Measurements from ENCODE around the gene IL20.

The IL20 gene

DNA sequence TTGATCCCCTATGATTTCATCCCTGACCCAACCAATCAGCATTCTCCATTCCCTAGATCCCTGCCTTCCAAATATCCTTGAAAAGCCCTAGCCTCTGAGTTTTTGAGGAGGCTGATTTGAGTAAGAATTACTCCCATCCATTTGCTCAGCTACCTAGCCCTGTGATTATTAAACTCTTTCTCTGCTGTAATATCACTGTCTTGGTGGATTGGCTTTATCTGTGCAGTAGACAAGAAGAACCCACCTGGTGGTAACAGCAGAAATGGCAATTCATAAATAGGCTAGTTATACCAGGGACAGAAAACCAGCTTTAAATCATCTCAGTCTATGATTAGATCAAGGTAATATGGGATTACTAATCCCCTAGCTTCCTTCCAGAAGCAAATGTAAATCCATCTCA, 13.0 kb downstream of the IL20 start:
- DNase-seq (ENCODE audit: low spot score) = no peak

DNA sequence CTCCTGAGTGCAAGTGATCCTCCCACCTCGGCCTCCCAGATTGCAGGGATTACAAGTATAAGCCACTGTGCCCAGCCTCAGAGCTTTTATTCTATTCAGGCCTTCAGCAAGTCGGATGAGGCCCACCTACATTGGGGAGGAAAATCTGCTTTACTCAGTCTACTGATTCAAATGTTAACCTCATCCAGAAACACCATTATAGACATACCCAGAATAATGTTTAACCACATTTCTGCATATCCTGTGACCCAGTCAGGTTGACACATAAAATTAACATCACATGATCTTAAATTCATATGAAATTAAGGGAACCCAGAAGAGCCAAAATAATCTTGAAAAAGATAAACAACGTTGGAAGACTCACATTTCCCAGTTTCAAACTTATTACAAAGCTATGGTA, 14.9 kb downstream of the IL20 start:
- no peak for DNase-seq (ENCODE audit: low spot score)

DNA sequence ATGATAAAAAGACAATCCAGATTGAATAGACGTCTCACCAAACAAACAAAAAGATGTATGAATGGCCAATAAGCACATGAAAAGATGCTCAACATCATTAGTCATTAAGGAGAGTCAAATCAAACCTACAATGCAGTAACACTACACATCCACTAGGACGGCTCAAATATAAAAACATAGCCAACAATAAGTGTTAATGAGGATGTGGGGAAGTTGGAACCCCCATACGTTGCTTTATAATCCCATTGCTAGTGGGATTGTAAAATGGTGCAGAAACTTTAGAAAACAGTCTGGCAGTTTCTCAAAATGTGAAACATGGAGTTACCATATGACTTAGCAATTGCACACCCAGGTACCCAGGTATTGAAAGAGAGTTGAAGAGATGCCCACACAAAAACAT, 17.1 kb downstream of the IL20 start:
- no peak for DNase-seq (ENCODE audit: low spot score)

DNA sequence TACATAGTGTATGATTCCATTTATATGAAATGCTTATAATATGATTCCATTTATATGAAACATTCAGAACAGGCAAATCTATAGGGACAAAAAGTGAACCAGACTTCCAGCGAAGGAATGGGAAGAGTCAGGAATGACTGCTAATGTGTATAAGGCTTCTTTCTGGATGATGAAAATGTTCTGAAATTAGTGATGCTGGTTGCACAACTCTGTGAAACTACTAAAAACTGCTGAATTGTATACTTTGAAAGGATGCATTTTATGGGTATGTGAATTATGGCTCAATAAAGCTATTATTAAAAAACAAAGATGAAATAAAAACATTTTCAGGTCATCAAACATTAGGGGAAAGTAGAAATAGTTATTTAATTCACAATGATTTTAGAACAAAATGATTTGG, 17.7 kb downstream of the IL20 start:
- DNase-seq (ENCODE audit: low spot score) = no peak

DNA sequence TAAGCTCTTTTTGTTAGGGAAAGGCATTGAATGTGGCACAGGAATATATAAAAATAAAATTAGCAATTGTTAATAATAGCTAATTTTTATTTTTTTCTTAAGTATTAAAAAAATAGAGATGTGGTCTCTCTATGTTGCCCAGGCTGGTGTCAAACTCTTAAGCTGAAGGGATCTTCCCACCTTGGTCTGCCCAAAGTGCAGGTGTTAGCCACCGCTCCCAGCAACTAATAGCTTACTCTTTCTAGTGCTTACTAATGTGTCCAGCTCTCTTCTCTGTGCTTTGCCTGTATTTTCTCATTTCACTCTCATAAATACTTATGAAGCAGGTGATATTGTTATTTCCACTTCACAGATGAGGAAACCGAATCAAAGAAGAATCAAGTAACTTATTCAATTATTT, 18.5 kb downstream of the IL20 start:
- no peak for DNase-seq (ENCODE audit: low spot score)

DNA sequence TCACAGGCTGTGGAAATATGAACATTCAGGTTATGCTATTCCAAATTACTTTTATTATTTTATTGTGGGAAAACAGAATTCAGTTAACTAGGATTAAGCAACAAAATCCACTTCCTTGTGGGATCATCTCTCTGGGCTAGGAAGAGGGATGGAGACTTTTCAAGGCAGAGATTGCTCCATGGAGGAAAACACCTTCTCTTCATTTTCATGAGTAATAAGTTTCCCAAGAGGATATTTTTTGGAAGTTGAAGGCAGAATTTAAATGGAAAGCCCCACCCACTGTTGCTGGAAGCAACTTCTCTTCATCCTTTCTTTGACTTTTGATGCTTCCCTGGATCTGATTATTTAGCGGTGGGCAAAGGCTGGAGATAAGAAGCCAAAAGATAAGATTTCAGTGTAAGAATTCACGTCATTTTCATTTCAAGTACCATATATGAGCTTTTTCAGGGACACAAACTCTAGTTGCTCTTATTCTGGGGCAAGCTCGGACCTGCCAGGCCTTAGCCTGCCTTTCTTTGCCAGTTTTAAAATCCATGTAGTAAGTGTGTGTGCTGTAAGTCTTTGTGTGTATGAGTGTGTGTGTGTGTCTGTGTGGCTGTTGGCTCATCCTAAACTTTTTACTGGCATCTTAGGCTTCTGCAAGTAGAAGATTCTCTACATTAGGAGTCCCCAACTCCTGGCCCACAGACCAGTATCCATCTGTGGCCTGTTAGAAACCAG, 20.1 kb downstream of the IL20 start:
- DNase-seq (ENCODE audit: low spot score) = no peak

DNA sequence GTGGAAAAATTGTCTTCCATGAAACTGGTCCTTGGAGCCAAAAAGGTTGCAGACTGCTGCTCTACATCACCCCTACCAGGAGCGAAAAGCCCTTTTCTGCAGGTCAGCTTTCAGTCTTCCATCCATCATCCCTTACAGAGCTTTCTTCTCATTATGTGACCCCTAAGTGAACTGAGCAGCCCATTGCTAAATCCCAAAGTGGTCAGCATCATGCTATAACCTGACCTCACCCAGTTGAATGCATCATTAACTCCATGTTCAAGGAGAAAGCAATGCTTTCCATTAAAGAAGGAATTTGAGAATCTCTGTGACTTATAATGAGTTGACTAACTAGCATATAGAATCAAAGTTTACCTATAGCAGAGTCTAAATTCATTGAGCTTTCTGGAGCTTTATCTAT, 21.4 kb downstream of the IL20 start:
- DNase-seq (ENCODE audit: low spot score) = no peak

DNA sequence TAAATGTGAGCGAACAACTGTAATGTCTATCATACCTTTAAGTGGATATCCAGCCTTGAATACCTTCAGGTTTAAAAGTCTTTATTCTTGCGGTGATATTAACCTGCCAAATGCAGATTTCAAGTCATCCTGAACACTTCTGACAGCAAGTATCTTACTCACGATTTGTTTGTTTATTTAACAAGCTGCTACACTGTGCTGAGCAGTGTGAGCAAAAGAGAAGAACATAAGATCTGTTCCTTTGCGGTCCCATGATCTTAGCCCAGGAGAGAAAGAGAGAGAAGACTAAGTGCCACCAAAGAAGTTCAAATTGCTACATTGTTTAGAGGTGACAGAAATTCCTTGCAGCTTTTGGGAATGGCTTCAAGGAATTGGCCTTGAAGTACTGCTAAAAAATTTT, 22.3 kb downstream of the IL20 start:
- DNase-seq (ENCODE audit: low spot score) = no peak

DNA sequence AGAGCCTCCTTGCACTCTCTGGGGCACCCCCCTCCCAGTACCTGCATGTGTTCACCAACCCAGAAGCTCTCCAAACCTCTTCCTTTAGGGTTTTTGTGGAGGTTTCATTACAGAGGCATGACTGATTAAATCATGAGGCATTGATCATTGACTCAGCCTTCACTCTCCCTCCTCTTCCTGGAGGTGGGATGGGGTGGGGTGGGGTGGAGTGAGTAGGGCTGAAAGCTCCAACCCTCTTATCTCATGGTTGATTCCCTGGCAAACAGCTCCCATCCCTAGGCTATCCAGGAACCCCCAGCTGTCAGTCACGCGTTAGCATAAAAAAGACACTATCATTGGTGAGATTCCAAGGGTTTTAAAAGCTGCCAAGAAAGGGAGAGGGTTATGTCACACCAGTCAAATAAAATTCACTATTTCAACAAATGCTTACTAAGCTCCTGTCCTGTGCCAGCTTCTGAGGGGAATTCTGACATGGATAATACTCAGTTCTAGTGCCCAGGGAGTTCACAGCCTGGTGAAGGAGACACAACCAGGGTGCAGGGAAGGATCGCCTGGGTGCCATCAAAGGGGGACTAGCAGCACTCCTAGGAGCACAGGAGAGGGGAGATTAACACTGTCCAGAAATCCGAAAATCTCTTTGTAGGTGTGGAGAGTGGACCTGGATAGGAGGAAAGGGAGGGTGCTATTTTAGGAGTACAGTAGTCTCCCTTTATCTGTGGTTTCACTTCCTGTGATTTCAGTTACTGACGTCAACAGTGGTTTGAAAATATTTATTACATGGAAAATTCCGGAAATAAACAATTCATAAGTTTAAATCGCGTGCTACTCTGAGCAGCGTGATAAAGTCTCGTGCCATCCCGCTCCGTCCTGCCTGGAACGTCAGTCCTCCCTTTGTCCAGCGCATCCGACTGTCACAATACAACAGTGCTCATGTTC, 25.0 kb downstream of the IL20 start:
- DNase-seq (ENCODE audit: low spot score) = no peak

DNA sequence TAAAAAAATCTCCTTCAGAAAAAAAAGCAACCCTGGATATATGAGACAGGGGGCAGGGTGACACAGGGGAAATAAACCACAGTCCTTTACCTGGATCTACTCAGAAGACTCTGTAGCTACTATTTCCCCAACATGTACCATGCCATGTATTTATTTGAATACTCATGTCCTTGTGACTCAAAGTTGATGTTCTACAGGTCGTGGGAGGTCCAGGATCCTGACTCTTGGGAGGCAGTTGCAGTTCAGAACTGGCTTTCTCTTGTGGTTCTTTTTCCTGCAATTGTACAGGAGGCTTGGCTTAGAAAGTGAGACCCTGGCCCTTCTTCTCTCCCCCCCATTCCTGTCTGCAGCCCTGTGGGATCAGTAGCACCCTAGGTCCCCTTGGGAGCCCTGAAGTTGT, 26.0 kb downstream of the IL20 start:
- DNase-seq (ENCODE audit: low spot score) = no peak

DNA sequence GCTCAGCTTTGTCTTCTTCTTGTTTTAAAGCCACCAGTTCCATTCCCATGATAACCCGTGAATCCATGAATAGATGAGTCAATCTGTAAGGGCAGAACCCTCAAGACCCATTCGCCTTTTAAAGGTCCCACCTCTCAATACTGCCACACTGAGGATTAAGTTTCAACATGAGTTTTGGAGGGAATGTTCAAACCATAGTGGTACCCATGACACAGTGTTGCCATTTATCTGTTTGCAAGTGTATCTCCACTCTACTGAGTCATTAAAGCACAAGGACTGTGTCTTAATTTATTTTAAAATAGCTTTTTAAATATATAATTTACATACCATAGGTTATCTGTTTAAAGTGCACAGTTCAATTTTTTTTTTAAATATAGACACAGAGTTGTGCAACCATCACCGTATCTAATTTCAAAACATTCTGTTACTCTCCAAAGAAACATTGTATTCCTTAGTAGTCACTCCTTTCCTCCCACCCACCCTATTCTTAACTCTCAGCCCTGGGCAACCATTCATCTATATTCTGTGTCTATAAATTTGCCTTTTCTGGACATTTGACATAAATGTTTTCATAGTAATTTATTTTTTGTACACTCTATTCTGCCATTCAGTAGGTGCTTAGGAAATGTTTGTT, 27.0 kb downstream of the IL20 start:
- no peak for DNase-seq (ENCODE audit: low spot score)

DNA sequence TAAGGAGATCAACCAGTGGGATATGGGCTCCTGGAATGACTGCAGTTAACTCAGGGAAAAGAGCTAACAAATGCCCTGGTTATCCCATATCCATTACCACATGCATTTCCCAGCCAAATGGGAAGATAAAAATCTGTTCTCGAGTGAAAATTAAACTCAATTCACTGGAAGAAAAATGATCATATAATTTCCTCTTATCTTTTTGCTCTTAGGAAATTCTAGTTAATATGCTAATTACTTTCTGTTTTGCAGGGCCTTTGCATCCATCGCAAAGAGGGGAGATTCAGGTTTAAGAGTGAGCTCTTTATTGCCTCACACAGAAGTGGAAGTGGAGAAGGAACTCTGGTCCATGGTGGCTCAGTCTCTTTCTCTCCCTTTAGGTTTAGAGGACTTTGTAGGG, 28.0 kb downstream of the IL20 start:
- DNase-seq (ENCODE audit: low spot score) = no peak

DNA sequence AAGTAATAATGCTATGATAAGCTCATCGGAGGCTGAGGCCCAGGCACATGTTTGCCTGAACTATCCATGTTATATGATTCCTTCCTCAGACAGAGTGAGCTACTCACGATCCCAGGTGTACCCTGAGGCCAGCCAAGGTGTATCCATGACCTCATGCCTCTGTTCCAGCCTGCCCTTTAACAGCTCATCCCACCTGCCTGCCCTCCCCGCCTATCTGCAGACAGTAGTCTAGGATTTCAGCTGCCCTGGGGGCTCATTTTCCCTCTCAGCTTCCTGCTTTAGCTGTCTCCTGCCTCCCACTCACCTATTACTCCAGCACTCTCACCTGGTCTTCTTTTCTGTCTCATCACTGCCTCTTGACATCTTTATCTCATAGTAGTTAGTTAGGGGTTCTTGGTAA, 29.9 kb downstream of the IL20 start:
- no peak for DNase-seq (ENCODE audit: low spot score)

DNA sequence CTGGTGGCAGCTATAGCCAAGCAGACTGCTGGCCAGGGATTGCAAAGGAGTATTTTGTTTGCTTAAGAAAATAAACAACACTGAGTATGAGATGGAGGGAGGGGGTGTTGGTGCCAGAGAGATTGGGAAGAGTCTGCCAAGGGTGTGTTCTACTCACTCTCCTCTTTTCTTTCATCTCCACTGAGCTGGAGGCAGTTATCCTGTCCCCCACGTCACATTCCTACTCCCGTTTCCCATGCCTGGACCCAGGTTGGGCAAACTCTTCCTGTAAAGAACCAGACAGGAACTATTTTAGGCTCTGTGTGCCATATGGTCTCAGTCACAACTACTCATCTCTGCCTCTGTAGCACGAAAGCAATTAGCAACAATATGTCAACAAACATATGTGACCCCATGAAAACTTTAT, 30.4 kb downstream of the IL20 start:
- no peak for DNase-seq (ENCODE audit: low spot score)

DNA sequence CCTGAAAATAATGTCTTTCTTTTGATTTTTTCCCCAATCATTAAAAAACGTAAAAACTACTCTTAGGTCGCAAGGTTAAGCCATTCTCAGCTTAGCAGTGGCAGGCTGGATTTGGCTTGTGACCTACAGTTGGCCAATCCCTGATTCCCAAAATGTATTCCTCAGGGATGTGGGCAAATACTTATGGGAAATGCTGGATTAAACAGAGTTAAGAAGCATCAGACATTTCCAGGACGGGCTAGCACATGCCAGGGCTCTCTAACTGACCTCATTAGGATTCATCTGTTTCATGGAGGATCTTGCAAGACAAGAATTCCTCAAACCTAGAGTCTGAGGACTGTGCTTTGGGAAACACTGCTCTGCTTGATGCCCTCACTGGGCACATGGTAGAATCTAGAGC, 30.8 kb downstream of the IL20 start:
- DNase-seq (ENCODE audit: low spot score) = no peak

DNA sequence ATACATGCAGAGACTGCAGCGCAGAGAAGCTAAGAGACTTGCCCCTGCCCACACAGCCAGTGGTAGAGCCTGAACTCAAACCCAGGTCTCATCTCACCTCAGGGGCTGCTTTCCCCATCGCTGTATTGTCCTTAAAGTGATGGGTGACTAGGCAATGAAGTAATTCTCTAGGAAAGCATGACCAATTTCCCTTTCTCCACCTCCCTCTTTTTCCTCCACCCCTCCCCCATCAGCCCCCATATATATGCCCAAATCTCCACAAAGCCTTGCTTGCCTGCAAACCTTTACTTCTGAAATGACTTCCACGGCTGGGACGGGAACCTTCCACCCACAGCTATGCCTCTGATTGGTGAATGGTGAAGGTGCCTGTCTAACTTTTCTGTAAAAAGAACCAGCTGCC, 31.8 kb downstream of the IL20 start, which contains the start of gene IL24:
Gene IL24 (plus strand): TSS at position 269 of the 400 bp plus-strand sequence. CDS start 390 bp downstream, outside the sequence.
- no peak for DNase-seq (ENCODE audit: low spot score)

DNA sequence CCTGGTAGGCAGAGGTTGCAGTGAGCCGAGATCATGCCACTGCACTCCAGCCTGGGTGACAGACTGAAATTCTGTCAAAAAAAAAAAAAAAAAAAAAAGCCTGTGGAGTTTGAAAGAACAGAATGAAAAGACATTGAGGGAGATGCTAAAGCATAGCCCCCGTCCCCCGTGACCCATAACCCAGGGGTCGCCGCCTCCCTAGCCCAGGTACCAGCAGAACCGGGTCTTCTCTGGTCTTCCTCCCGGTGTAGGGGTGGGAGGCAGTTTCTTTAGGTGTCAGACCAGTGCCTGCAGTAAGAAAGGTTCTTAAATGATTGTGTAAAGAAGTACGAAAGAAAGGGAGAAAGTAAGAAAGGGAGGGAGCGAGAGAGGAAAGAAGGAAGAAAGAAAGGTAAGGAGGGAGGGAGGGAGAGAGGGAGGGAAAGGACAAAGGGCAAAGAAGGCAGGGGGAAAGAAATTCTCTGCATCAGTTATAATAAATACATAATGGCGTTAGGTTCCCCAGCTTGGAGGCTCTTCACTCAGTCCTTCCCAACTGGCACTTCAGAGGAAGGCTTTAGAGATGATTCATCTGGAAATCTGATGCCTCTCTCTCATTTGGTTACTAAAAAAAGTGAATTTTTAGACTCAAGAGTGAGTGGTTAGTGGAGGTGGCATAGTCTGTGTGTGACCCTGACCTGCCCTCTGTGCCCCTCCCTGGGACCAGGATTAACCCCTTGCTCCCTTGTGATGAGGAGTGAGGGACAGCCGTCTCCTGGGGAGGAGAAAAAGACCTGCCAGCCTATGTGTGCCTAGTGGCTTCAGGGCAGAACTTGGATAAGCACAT, 32.9 kb downstream of the IL20 start:
- no peak for DNase-seq (ENCODE audit: low spot score)

DNA sequence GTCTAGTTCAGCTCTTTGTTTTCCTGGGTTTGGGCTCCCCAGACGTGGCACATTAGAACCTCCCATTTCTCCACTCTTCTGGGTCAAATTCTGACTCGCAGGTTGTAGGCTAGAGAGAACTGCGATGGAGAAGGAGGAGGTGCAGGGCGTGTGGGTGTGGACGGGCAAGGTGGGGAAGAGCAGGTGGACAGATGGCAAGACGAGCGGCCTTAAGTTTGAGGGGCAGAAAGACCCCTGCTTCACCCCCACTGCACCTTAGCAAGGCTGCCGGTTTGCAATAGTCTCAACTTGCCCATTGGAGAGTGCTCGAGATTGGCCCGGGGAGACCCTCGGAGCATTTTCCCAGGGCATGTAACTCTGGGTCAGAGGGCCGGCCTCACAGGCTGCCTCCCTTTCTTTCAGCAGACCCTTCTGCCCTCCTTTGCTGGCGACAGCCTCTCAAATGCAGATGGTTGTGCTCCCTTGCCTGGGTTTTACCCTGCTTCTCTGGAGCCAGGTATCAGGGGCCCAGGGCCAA, 33.5 kb downstream of the IL20 start:
- DNase-seq (ENCODE audit: low spot score) = no peak

DNA sequence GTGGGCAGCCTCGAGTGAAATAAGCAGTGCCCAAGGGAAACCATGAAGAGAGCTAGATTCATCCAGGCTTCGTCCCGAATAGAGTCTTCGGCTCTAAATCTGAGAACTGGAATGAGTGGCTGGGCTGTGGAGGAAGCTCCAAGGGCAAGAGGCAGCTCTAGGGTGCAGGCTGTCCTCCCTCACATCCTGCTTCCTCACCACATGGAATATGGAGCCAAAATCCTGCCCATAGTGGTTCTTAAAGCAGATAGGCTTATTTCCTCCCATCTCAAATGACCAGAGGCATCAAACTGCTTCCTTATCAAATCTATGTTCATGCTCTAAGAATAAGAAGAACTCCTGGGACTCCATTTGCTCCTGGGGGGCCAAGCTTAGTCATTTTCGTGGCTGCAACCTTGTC, 34.3 kb downstream of the IL20 start:
- no peak for DNase-seq (ENCODE audit: low spot score)

DNA sequence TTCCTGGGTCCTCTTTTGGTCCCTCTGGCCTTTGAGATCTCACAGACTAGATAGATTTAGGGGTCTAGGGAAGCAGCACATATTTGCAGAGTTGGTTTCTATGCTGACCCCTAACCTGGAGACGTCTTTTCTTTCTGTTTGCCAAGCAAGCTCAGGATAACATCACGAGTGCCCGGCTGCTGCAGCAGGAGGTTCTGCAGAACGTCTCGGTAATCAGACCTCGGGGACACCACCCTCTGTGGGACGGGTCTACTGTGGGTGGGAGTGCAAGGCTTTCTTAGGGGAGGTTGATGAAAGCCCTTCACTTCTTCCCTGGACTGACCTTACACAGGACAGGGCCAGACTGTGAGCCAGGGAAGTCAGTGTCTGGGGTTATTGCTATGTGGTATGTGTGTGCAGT, 34.7 kb downstream of the IL20 start:
- no peak for DNase-seq (ENCODE audit: low spot score)

DNA sequence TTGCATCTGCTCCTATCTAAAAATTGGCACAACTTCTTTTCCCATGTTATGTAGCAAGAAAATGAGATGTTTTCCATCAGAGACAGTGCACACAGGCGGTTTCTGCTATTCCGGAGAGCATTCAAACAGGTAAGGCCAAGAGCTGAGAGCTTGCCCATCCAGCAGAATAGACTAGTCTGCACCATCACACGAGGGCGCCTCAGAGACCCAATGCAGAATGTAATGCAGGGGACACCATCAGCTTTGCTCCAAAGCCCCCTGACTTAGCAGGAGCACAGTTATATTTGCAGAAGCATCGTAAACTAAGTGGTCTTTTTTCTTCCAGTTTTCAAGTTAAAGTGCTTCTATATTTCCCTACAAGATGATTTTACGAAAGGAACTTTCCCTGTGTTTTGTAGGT, 36.5 kb downstream of the IL20 start:
- no peak for DNase-seq (ENCODE audit: low spot score)

DNA sequence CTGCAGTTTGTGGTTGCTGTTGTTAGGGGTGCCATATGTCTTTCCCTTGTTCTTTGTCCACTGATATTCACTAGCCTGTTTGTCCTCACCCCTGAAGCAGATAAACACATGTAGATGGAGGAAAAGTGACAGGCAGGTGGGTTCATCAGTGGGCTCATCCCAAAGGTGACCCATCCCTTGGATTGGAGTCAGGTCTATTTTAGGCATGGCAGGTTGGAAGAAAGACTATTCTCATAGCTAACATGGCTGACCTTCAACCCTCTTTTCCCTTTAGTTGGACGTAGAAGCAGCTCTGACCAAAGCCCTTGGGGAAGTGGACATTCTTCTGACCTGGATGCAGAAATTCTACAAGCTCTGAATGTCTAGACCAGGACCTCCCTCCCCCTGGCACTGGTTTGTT, 37.3 kb downstream of the IL20 start:
- no peak for DNase-seq (ENCODE audit: low spot score)
